ENCODE measurements around the gene CPLANE1.

- no peak for TF ChIP-seq CTCF (IDR thresholded peaks at IDR 0.05; ENCODE audit: low read depth, low read length)
- TF ChIP-seq MYC (IDR thresholded peaks at IDR 0.05; ENCODE audit: low read depth, low read length), result no peak
- no peak for TF ChIP-seq POLR2A (IDR thresholded peaks at IDR 0.05; ENCODE audit: extremely low read depth, insufficient read length)
- no peak for TF ChIP-seq MAX (IDR thresholded peaks at IDR 0.05; ENCODE audit: low read depth, low read length)
Measured at GRCh38 chr5:37222181-37222580, 27.0 kb downstream of the CPLANE1 start.
